ENCODE measurements around the gene EIF2S2. TPM values are rescaled to one million over a fixed set of nuclear protein-coding genes. Genes with fewer than 3 reads are reported as not detected.

EIF2S2 gene
- total RNA-seq, 5 donors from 2014 or later (not counting 1 experiment from before 2014, with no cell fraction given): 20.6 to 54.7 (median 48.9) TPM

GRCh38 chr20:34079818-34080217 is 32.2 kb downstream of the EIF2S2 start:
- no peak for DNase-seq
- Histone ChIP-seq H3K9me3 (no peaks in the 10 kb centered on the region), H3K27ac (ENCODE audit: low read length) (no peak overlapping the region), H3K4me3 (ENCODE audit: control insufficient read depth in 1 of 2, extremely low read depth in 1 of 2, low read length in 1 of 2) (no peak overlapping the region), H3K4me1 (ENCODE audit: control insufficient read depth in 1 of 2, extremely low read depth in 1 of 2, insufficient read depth in 2 of 2, low read length in 2 of 2) (no peaks in the 10 kb centered on the region), H3K27me3 (replicated peaks in 1 of 2; ENCODE audit: control insufficient read depth in 2 of 2, extremely low read depth in 1 of 2, insufficient read depth in 2 of 2, low read length in 1 of 2) (no peaks in the 10 kb centered on the region), H3K36me3 (ENCODE audit: control insufficient read depth in 2 of 2, extremely low read depth in 1 of 2, insufficient read depth in 1 of 2, low read length in 1 of 2) (peaks cover 32 to 84% of the 10 kb centered on the region in 2 donors)
- H3K36me3 Mint-ChIP-seq: peaks cover 43% of the 10 kb centered on the region
- CTCF ChIA-PET: interaction anchor here in 1 of 2 donors (0.6 kb wide), 1 partner anchor 89 kb away, joined by 3 read pairs; no protein-coding TSS in a partner anchor
- POLR2A ChIA-PET: no interaction called here
- peaks cover 3 to 8% (median 4%) of the 10 kb centered on the region in 3 donors for H3K4me1 Mint-ChIP-seq
- no peak overlapping the region for H3K4me3 Mint-ChIP-seq
- 96% methylated on average over 4 of the region's 6 CpGs for WGBS (ENCODE audit: insufficient coverage)
- peak overlapping the region in 1 of 2 donors; percentile 27 for H3K27ac Mint-ChIP-seq
- no peak for ATAC-seq (replicated peaks in 1 of 4)
- no peaks in the 10 kb centered on the region for H3K9me3 Mint-ChIP-seq
- H3K27me3 Mint-ChIP-seq: no peaks in the 10 kb centered on the region

DNA sequence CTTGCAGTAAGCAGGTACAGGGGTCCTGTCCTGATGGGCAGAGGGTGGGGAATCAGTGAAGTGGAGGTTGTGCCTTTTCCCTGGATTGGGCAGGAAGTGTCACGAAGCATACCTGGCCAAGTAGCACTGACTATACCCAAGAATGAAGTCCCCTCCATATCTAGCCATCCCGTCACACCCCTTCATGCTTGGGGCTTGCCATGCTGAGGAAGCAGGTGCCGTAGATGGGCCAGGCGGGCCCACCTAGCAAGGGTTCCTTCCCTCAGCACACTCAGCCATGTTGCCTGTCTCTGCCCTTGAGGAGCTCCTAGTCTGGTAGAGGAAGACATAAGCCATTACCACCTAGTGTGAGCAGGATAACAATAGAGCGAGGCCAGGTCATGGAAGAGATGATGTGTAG is 33.5 kb downstream of the EIF2S2 start:
- H3K4me1 Mint-ChIP-seq: peaks cover 1 to 8% (median 1%) of the 10 kb centered on the region in 3 donors
- H3K27me3 ChIP-seq (replicated peaks in 1 of 2; ENCODE audit: control insufficient read depth in 2 of 2, extremely low read depth in 1 of 2, insufficient read depth in 2 of 2, low read length in 1 of 2): no peaks in the 10 kb centered on the region
- ATAC-seq (replicated peaks in 1 of 4): no peak
- H3K9me3 Mint-ChIP-seq: no peaks in the 10 kb centered on the region
- H3K4me3 Mint-ChIP-seq: no peak overlapping the region
- H3K36me3 Mint-ChIP-seq: peaks cover 42% of the 10 kb centered on the region
- DNase-seq: no peak
- ChIA-PET POLR2A (interaction anchor here in 1 of 2 donors (0.6 kb wide), 1 partner anchor 43 kb away, joined by 4 read pairs; no protein-coding TSS in a partner anchor), CTCF (no interaction called here)
- WGBS (ENCODE audit: insufficient coverage): 100% methylated on average over 3 of the region's 5 CpGs
- no peaks in the 10 kb centered on the region for H3K27me3 Mint-ChIP-seq
- H3K36me3 ChIP-seq (ENCODE audit: control insufficient read depth in 2 of 2, extremely low read depth in 1 of 2, insufficient read depth in 1 of 2, low read length in 1 of 2): peaks cover 35 to 85% of the 10 kb centered on the region in 2 donors
- H3K27ac ChIP-seq (ENCODE audit: low read length): no peak overlapping the region
- H3K4me1 ChIP-seq (ENCODE audit: control insufficient read depth in 1 of 2, extremely low read depth in 1 of 2, insufficient read depth in 2 of 2, low read length in 2 of 2): no peaks in the 10 kb centered on the region
- H3K27ac Mint-ChIP-seq: peak overlapping the region in 1 of 2 donors; percentile 60
- no peaks in the 10 kb centered on the region for H3K9me3 ChIP-seq
- H3K4me3 ChIP-seq (ENCODE audit: control insufficient read depth in 1 of 2, extremely low read depth in 1 of 2, low read length in 1 of 2): no peak overlapping the region

DNA sequence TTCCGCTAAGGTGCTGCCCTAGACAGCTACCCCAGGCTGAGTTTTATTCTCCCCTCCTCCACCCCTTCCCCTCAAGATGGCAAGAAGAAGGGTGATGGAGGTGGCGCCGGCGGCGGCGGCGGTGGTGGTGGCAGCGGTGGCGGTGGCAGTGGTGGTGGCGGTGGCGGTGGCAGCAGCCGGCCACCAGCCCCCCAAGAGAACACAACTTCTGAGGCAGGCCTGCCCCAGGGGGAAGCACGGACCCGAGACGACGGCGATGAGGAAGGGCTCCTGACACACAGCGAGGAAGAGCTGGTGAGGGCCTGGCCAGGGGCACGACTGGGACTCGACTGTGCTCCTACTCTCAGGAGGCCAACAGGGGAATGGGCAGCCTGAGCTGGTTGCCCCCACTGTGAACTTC is 35.1 kb downstream of the EIF2S2 start:
- no peak for ATAC-seq (replicated peaks in 1 of 4)
- Mint-ChIP-seq H3K4me3 (no peak overlapping the region), H3K27ac (no peak overlapping the region), H3K4me1 (peaks cover 0 to 8% (median 3%) of the 10 kb centered on the region in 3 donors), H3K27me3 (no peaks in the 10 kb centered on the region), H3K36me3 (peaks cover 48% of the 10 kb centered on the region), H3K9me3 (no peaks in the 10 kb centered on the region)
- ChIA-PET POLR2A (no interaction called here), CTCF (interaction anchor here in 1 of 2 donors (0.6 kb wide), 1 partner anchor 13 kb away, joined by 3 read pairs; no protein-coding TSS in a partner anchor)
- Histone ChIP-seq H3K27ac (ENCODE audit: low read length) (no peak overlapping the region), H3K9me3 (no peaks in the 10 kb centered on the region), H3K4me1 (ENCODE audit: control insufficient read depth in 1 of 2, extremely low read depth in 1 of 2, insufficient read depth in 2 of 2, low read length in 2 of 2) (no peaks in the 10 kb centered on the region), H3K4me3 (ENCODE audit: control insufficient read depth in 1 of 2, extremely low read depth in 1 of 2, low read length in 1 of 2) (no peak overlapping the region), H3K36me3 (ENCODE audit: control insufficient read depth in 2 of 2, extremely low read depth in 1 of 2, insufficient read depth in 1 of 2, low read length in 1 of 2) (peaks cover 30 to 88% of the 10 kb centered on the region in 2 donors), H3K27me3 (replicated peaks in 1 of 2; ENCODE audit: control insufficient read depth in 2 of 2, extremely low read depth in 1 of 2, insufficient read depth in 2 of 2, low read length in 1 of 2) (no peaks in the 10 kb centered on the region)
- 87% methylated on average over 14 of the region's 20 CpGs for whole genome bisulfite sequencing (ENCODE audit: insufficient coverage)
- no peak for DNase-seq

DNA sequence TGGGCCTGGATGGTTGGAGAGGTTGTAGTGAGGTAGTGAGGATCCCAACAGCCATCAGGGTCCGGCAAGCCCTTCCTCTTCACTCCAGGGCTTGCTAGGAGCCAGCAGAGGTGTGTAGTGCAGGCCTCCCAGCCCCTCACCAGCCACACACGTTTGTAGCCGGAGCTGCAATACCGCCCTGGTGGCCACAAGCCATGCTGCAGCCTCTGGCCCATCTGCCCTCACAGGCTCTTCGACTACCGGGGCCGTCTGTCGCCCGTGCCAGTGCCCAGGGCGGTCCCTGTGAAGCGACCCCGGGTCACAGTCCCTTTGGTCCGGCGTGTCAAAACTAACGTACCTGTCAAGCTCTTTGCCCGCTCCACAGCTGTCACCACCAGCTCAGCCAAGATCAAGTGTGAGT is 36.4 kb downstream of the EIF2S2 start:
- no peak overlapping the region for H3K4me3 ChIP-seq (ENCODE audit: control insufficient read depth in 1 of 2, extremely low read depth in 1 of 2, low read length in 1 of 2)
- H3K27me3 ChIP-seq (replicated peaks in 1 of 2; ENCODE audit: control insufficient read depth in 2 of 2, extremely low read depth in 1 of 2, insufficient read depth in 2 of 2, low read length in 1 of 2): no peaks in the 10 kb centered on the region
- no peaks in the 10 kb centered on the region for H3K27me3 Mint-ChIP-seq
- H3K27ac Mint-ChIP-seq: no peak overlapping the region
- peaks cover 39% of the 10 kb centered on the region for H3K36me3 Mint-ChIP-seq
- H3K9me3 ChIP-seq: no peaks in the 10 kb centered on the region
- peaks cover 30 to 84% of the 10 kb centered on the region in 2 donors for H3K36me3 ChIP-seq (ENCODE audit: control insufficient read depth in 2 of 2, extremely low read depth in 1 of 2, insufficient read depth in 1 of 2, low read length in 1 of 2)
- no peak for ATAC-seq (replicated peaks in 1 of 4)
- ChIA-PET POLR2A (no interaction called here), CTCF (no interaction called here)
- WGBS (ENCODE audit: insufficient coverage): 94% methylated on average over 4 of the region's 16 CpGs
- DNase-seq: no peak
- peaks cover 0 to 6% (median 3%) of the 10 kb centered on the region in 3 donors for H3K4me1 Mint-ChIP-seq
- no peaks in the 10 kb centered on the region for H3K4me1 ChIP-seq (ENCODE audit: control insufficient read depth in 1 of 2, extremely low read depth in 1 of 2, insufficient read depth in 2 of 2, low read length in 2 of 2)
- H3K4me3 Mint-ChIP-seq: no peak overlapping the region
- no peaks in the 10 kb centered on the region for H3K9me3 Mint-ChIP-seq
- no peak overlapping the region for H3K27ac ChIP-seq (ENCODE audit: low read length)

GRCh38 chr20:34074101-34074760 is 37.8 kb downstream of the EIF2S2 start:
- POLR2A ChIA-PET: no interaction called here

DNA sequence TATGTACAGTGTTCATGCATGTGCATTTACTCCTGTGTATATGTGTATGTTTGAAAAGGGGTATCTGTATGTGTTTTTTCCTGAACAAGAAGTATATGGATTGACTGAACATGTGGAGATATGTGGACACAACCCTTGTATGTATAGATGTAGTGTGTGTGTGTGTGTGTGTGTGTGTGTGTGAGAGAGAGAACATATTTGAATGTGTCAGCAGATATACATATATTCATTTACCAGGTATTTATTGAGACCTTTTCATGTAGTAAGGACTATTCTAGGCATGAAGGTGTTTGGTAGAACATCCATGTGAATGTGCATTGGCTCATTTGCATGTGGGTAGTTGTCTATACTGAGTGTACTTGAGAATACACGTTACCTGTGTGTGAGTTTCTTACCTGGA is 39.3 kb downstream of the EIF2S2 start:
- Histone ChIP-seq H3K9me3 (no peaks in the 10 kb centered on the region), H3K27me3 (replicated peaks in 1 of 2; ENCODE audit: control insufficient read depth in 2 of 2, extremely low read depth in 1 of 2, insufficient read depth in 2 of 2, low read length in 1 of 2) (no peaks in the 10 kb centered on the region), H3K36me3 (ENCODE audit: control insufficient read depth in 2 of 2, extremely low read depth in 1 of 2, insufficient read depth in 1 of 2, low read length in 1 of 2) (peaks cover 24 to 57% of the 10 kb centered on the region in 2 donors), H3K27ac (ENCODE audit: low read length) (no peak overlapping the region), H3K4me1 (ENCODE audit: control insufficient read depth in 1 of 2, extremely low read depth in 1 of 2, insufficient read depth in 2 of 2, low read length in 2 of 2) (peaks cover 0 to 11% of the 10 kb centered on the region in 2 experiments), H3K4me3 (ENCODE audit: control insufficient read depth in 1 of 2, extremely low read depth in 1 of 2, low read length in 1 of 2) (no peak overlapping the region)
- H3K9me3 Mint-ChIP-seq: no peaks in the 10 kb centered on the region
- H3K27ac Mint-ChIP-seq: no peak overlapping the region
- H3K4me1 Mint-ChIP-seq: peaks cover 22 to 28% (median 25%) of the 10 kb centered on the region in 3 donors
- ATAC-seq (replicated peaks in 1 of 4): no peak
- H3K36me3 Mint-ChIP-seq: peaks cover 22% of the 10 kb centered on the region
- no peaks in the 10 kb centered on the region for H3K27me3 Mint-ChIP-seq
- ChIA-PET POLR2A (interaction anchor here in 1 of 2 donors (0.6 kb wide), 1 partner anchor 205 kb away, joined by 8 read pairs; no protein-coding TSS in a partner anchor), CTCF (interaction anchor here in 1 of 2 donors (0.9 to 1.1 kb wide), 2 partner anchors 19 to 22 kb away, joined by 3 to 6 read pairs; no protein-coding TSS in a partner anchor)
- 100% methylated on average over 1 of the region's 1 CpG for WGBS (ENCODE audit: insufficient coverage)
- DNase-seq: no peak
- no peak overlapping the region for H3K4me3 Mint-ChIP-seq

More at GRCh38 chr20:34074101-34074760, 37.8 kb downstream of the EIF2S2 start:
- CTCF ChIA-PET: interaction anchor here in 1 of 2 donors (0.5 kb wide), 1 partner anchor 200 kb away, joined by 6 read pairs; no protein-coding TSS in a partner anchor
- no peak overlapping the region for H3K4me3 ChIP-seq (ENCODE audit: control insufficient read depth in 1 of 2, extremely low read depth in 1 of 2, low read length in 1 of 2)
- H3K27me3 Mint-ChIP-seq: no peaks in the 10 kb centered on the region
- no peak overlapping the region for H3K27ac ChIP-seq (ENCODE audit: low read length)
- no peak for DNase-seq
- peaks cover 30 to 70% of the 10 kb centered on the region in 2 donors for H3K36me3 ChIP-seq (ENCODE audit: control insufficient read depth in 2 of 2, extremely low read depth in 1 of 2, insufficient read depth in 1 of 2, low read length in 1 of 2)
- no peak for ATAC-seq (replicated peaks in 1 of 4)
- H3K4me1 Mint-ChIP-seq: peaks cover 10 to 13% (median 10%) of the 10 kb centered on the region in 3 donors
- 100% methylated on average over 2 of the region's 7 CpGs for WGBS (ENCODE audit: insufficient coverage)
- no peaks in the 10 kb centered on the region for H3K27me3 ChIP-seq (replicated peaks in 1 of 2; ENCODE audit: control insufficient read depth in 2 of 2, extremely low read depth in 1 of 2, insufficient read depth in 2 of 2, low read length in 1 of 2)
- no peaks in the 10 kb centered on the region for H3K9me3 ChIP-seq
- no peak overlapping the region for H3K27ac Mint-ChIP-seq
- H3K36me3 Mint-ChIP-seq: peaks cover 30% of the 10 kb centered on the region
- no peaks in the 10 kb centered on the region for H3K9me3 Mint-ChIP-seq
- H3K4me3 Mint-ChIP-seq: no peak overlapping the region
- H3K4me1 ChIP-seq (ENCODE audit: control insufficient read depth in 1 of 2, extremely low read depth in 1 of 2, insufficient read depth in 2 of 2, low read length in 2 of 2): peaks cover 0 to 6% of the 10 kb centered on the region in 2 experiments
